HAP-1 (cell line): ENCODE measurements around the gene PARP12.

ENCODE experiments used
- DNase-seq, 2 experiments: peaks; one replicate each; pipeline ENCODE4 v3.0.0-alpha.2; 2016 to 2020; ENCODE audit warnings: low spot score in 2 of 2
- H3K27me3 ChIP-seq: fragments of 250-450 bp; sonication (Bioruptor Pico); 2 replicates; pipeline ENCODE4 v1.5.1; 2020; ENCODE audit warnings: low read depth, mild to moderate bottlenecking, moderate library complexity
- H3K36me3 ChIP-seq: fragments of 250-450 bp; sonication (Bioruptor Pico); replicated peaks from 2 replicates; pipeline ENCODE4 v1.5.1; 2020; ENCODE audit warnings: mild to moderate bottlenecking
- H3K4me1 ChIP-seq: fragments of 250-450 bp; sonication (Bioruptor Pico); 2 replicates; pipeline ENCODE4 v1.5.1; 2020; ENCODE audit warnings: mild to moderate bottlenecking
- H3K4me3 ChIP-seq: fragments of 250-450 bp; sonication (Bioruptor Pico); 2 replicates; pipeline ENCODE4 v1.5.1; 2020; ENCODE audit warnings: mild to moderate bottlenecking, moderate library complexity
- H3K9me3 ChIP-seq: fragments of 250-450 bp; sonication (Bioruptor Pico); 2 replicates; pipeline ENCODE4 v1.5.1; 2020; ENCODE audit warnings: mild to moderate bottlenecking, moderate library complexity
- in situ Hi-C: fragments of 300-500 bp; cut with MboI; formaldehyde crosslinking; loops from 3 replicates; pipeline ENCODE4 v1.14.3; 2020; ENCODE audit warnings: low sequenced_read_pairs, inconsistent platforms, mixed read lengths

PARP12 gene

GRCh38 chr7:140036224-140036962 lies 26.4 kb downstream of the PARP12 start:
- Histone ChIP-seq H3K27me3 (no peaks in the 10 kb centered on the region), H3K4me1 (no peaks in the 10 kb centered on the region), H3K9me3 (no peaks in the 10 kb centered on the region), H3K36me3 (no peaks in the 10 kb centered on the region), H3K4me3 (no peak overlapping the region)
- in situ Hi-C loops = no loop called here
- DNase-seq = no peak

DNA sequence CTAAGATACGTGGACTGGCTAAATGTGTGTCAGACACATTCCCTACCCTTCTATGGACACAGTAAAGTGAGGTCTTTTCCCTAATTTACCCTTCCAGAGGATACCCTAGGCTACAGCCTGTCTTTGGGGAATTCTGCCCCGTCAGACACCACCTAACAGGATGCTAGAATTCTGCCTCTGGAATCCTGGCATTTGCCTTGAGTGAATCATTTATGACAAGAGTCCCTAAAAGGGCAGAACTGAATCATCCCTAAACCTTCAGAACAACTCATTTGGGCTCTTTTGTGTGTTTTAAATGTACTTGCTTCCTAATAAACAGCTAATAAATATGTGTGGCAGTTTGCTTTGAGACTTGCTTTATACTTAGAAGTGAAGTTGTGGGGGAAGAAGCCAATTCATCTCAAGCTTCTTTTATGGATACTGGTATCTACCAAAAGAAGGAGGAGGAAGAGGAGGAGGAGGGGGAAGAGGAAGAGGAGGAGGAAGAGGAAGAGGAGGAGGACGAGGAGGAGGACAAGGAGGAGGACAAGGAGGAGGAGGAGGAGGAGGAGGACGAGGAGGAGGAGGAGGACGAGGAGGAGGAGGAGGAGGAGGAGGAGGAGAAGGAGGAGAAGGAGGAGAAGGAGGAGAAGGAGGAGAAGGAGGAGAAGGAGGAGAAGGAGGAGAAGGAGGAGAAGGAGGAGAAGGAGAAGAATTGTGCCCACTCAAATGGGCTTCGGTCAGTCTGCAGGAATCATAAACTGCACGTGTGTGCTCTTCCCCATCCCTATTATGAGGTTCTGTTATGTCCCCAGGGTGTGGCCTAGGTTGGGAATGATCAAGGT lies 27.1 kb downstream of the PARP12 start:
- in situ Hi-C loops = no loop called here
- Histone ChIP-seq H3K4me1 (no peaks in the 10 kb centered on the region), H3K36me3 (no peaks in the 10 kb centered on the region), H3K4me3 (no peak overlapping the region), H3K9me3 (no peaks in the 10 kb centered on the region), H3K27me3 (no peaks in the 10 kb centered on the region)
- no peak for DNase-seq

GRCh38 chr7:140034421-140034820 lies 28.3 kb downstream of the PARP12 start:
- no peaks in the 10 kb centered on the region for H3K9me3 ChIP-seq
- in situ Hi-C loops = no loop called here
- no peaks in the 10 kb centered on the region for H3K36me3 ChIP-seq
- H3K4me3 ChIP-seq = no peak overlapping the region
- no peaks in the 10 kb centered on the region for H3K27me3 ChIP-seq
- H3K4me1 ChIP-seq = no peaks in the 10 kb centered on the region
- no peak for DNase-seq

DNA sequence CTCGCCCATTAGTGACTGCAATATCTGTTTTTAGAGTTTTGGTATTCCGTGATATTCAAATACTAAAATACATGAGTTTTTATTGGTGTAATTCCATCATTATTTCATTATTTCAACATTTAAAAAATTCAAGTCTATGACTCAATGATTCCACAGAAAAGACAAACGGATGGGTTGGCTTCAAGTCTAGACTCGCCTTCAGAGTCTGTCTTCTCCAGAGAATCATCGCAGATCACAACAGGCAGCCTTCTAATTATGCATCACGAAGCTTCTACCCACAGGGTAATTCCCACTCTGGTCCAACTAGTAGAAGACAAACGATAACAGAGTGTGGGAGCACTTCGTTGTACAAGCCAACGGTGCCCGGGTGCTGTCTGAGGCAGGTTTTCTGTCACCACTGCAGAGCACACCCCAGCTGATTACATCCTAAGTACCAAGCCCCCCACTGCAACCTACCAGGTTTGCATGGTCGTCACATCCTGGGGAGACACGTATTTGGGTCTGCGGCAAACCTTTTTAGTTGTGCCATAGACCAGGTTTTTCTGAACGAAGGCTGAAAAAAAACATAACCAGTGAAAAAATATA lies 28.9 kb downstream of the PARP12 start:
- Histone ChIP-seq H3K36me3 (no peaks in the 10 kb centered on the region), H3K27me3 (no peaks in the 10 kb centered on the region), H3K4me1 (no peaks in the 10 kb centered on the region), H3K4me3 (no peak overlapping the region), H3K9me3 (no peaks in the 10 kb centered on the region)
- in situ Hi-C loops = no loop called here
- no peak for DNase-seq

DNA sequence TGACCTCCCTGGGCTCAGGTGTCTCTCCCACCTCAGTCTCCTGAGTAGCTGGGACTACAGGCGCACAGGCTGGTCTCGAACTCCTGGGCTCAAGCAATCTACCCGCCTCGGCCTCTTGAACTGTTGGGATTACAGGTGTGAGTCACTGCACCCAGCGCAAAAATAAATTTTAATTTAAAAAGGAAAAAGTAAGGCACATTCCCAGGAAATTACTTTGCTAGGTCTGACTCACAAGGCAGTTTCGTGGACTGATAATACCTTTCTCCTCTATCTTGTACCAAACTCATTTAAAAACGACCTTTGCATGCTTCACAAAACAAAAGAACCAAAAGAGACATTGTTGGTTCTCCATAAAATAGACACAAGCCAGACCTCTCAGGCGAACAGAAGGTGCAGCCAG lies 29.7 kb downstream of the PARP12 start:
- H3K27me3 ChIP-seq = no peaks in the 10 kb centered on the region
- H3K4me1 ChIP-seq = no peaks in the 10 kb centered on the region
- no peaks in the 10 kb centered on the region for H3K36me3 ChIP-seq
- H3K4me3 ChIP-seq = no peak overlapping the region
- DNase-seq = no peak
- H3K9me3 ChIP-seq = no peaks in the 10 kb centered on the region
- in situ Hi-C loops = no loop called here

- Histone ChIP-seq H3K4me3 (no peak overlapping the region), H3K4me1 (no peaks in the 10 kb centered on the region), H3K27me3 (no peaks in the 10 kb centered on the region), H3K9me3 (no peaks in the 10 kb centered on the region), H3K36me3 (no peaks in the 10 kb centered on the region)
- no peak for DNase-seq
- in situ Hi-C loops = no loop called here
Measured at GRCh38 chr7:140031364-140031763, 31.4 kb downstream of the PARP12 start.

DNA sequence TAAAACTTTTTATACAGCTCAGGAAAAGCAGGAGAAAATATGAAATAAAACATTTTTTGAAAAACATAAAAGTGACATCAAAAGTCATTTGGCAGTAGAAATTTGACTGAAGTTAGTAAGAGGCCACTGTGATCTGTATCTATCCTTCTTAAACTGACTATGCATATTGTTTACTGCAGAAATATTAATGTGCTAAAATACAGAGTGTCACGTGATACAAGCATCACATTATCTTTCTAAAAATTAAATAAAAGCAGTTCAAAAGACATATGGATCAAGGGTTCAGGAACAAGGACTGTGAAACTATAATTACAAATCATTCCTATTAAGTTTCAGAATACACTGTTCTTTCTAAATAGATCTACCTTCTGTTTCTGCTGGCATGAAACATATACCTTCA lies 33.7 kb downstream of the PARP12 start:
- Histone ChIP-seq H3K9me3 (no peaks in the 10 kb centered on the region), H3K27me3 (no peaks in the 10 kb centered on the region), H3K4me1 (no peaks in the 10 kb centered on the region), H3K36me3 (no peaks in the 10 kb centered on the region), H3K4me3 (no peak overlapping the region)
- DNase-seq = no peak
- in situ Hi-C loops = no loop called here

DNA sequence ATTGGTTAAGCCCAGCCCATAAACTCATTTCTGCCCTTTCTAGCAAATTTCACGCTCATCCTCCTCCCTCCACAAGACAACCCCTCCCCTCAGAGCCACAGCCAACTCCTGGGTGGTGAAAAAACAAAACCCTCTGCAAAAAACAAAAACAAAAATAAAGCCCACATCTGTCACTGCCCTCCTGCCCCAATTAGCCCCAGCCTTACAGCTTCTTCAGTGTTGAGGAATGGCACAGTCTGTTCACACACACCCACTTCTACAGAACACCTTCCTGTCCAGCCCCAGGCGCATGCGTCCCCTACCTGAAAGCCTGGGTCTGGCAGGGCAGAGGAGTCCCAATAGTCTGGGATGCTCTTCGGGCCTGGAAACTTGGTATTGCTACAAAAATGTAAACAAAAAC lies 34.4 kb downstream of the PARP12 start:
- Histone ChIP-seq H3K36me3 (no peaks in the 10 kb centered on the region), H3K4me1 (no peaks in the 10 kb centered on the region), H3K4me3 (no peak overlapping the region), H3K27me3 (no peaks in the 10 kb centered on the region), H3K9me3 (no peaks in the 10 kb centered on the region)
- in situ Hi-C loops = no loop called here
- no peak for DNase-seq

GRCh38 chr7:140027858-140028257 lies 34.9 kb downstream of the PARP12 start:
- no peaks in the 10 kb centered on the region for H3K36me3 ChIP-seq
- H3K4me1 ChIP-seq = no peaks in the 10 kb centered on the region
- H3K4me3 ChIP-seq = no peak overlapping the region
- no peak for DNase-seq
- in situ Hi-C loops = no loop called here
- no peaks in the 10 kb centered on the region for H3K9me3 ChIP-seq
- H3K27me3 ChIP-seq = no peaks in the 10 kb centered on the region

GRCh38 chr7:140026935-140027334 lies 35.8 kb downstream of the PARP12 start:
- no peaks in the 10 kb centered on the region for H3K9me3 ChIP-seq
- H3K27me3 ChIP-seq = no peaks in the 10 kb centered on the region
- H3K4me3 ChIP-seq = no peak overlapping the region
- no peak for DNase-seq
- no peaks in the 10 kb centered on the region for H3K36me3 ChIP-seq
- H3K4me1 ChIP-seq = no peaks in the 10 kb centered on the region
- in situ Hi-C loops = no loop called here

DNA sequence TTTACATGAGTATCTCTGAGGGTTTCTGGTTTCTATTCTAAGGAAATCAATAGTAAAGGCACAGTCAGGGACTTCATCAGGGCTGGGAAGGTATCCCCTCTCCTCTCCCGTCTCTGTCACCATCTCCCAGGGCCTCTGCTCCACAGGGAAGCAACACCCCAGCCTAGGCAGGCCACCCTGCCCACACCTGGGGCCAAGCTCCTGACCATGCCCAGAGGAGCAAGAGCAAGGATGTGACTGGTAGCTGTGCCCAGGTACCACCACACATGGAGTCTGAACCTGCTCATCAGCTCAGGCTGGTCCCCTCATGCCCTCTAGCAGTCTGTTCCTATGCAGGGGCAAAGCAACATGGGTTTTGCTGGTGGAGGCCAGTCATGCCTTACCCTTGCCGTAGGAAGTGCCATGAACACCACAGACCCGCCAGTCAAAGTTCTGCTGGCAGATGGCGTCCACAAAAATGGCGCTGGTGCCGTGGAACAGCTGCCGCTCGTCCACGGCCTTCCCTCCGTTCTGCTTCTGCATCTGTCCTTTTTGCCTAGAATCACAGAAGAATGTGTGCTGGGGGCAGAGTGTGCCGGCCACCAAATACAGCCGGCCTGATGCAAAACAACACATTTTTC lies 36.8 kb downstream of the PARP12 start:
- in situ Hi-C loops = no loop called here
- H3K27me3 ChIP-seq = no peaks in the 10 kb centered on the region
- H3K36me3 ChIP-seq = no peaks in the 10 kb centered on the region
- DNase-seq = no peak
- no peak overlapping the region for H3K4me3 ChIP-seq
- no peaks in the 10 kb centered on the region for H3K9me3 ChIP-seq
- no peaks in the 10 kb centered on the region for H3K4me1 ChIP-seq

DNA sequence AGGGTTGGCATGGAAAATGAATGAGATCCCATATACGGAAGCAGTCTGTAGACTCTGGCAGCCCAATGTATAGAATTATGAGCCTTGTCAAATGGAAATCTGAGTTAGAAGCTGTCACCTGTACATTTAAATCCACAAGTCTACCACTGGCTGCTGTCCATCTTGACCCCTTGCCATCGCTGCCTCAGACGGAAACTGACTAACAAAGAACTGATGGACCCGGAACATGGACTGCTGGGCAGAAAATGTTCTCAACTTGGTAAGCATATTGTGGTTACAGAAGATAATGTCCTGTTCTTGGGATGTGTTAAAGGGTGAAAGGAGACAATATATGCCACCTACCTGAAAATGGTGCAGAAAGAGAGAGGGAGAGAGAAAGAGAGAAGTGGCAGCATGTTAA lies 37.5 kb downstream of the PARP12 start:
- no peaks in the 10 kb centered on the region for H3K4me1 ChIP-seq
- H3K36me3 ChIP-seq = no peaks in the 10 kb centered on the region
- H3K27me3 ChIP-seq = no peaks in the 10 kb centered on the region
- no peaks in the 10 kb centered on the region for H3K9me3 ChIP-seq
- DNase-seq = no peak
- in situ Hi-C loops = no loop called here
- no peak overlapping the region for H3K4me3 ChIP-seq

DNA sequence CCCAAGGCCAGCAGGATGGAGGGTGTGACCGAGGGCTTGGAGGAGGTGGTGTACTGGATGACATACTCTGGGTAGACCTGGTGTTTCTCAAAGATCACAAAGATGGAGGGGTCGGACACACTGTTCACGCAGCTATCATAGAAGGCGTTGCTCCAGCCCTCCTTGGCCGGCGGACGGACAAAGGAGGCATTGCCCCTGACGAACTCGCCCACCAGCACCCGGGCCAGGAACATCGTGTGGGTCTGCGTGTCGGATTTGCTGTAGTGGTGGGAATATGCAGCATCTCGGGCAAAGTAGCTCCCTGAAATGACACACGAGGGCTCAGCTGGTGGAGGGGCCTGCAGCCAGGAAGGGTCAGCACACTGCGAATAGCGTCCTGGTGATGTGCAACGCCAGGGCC lies 38.2 kb downstream of the PARP12 start:
- Histone ChIP-seq H3K4me1 (no peaks in the 10 kb centered on the region), H3K36me3 (no peaks in the 10 kb centered on the region), H3K4me3 (no peak overlapping the region), H3K27me3 (no peaks in the 10 kb centered on the region), H3K9me3 (no peaks in the 10 kb centered on the region)
- DNase-seq = no peak
- in situ Hi-C loops = no loop called here

DNA sequence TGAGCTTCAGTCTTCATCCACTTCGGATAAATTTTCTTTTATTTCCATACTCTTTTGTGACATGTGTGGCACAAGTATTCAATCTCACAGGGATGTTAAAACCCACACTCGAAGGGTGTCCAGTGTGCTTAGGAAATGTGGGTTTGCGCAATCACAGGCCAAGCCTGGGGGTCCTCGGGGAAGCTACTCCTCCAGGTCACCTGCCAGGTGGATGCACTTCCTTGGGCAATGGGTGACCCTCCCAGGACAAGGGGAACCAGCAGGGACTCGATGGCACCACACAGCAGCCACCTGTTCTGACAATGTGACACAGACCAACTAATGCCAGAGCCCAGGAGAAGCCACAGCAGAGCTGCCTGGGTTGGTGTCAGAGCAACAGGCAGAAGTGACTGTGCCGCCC lies 39.0 kb downstream of the PARP12 start:
- Histone ChIP-seq H3K4me1 (no peaks in the 10 kb centered on the region), H3K36me3 (no peaks in the 10 kb centered on the region), H3K27me3 (no peaks in the 10 kb centered on the region), H3K4me3 (no peak overlapping the region), H3K9me3 (no peaks in the 10 kb centered on the region)
- no peak for DNase-seq
- in situ Hi-C loops = no loop called here
